ENCODE measurements around the gene VMP1. TPM values are rescaled to one million over a fixed set of nuclear protein-coding genes. Genes with fewer than 3 reads are reported as not detected.
A peak's percentile ranks its signal among the peaks of the same experiment; 100 is the strongest.

VMP1 gene
- total RNA-seq, 1 experiment from 2014 or later = 281 TPM

DNA sequence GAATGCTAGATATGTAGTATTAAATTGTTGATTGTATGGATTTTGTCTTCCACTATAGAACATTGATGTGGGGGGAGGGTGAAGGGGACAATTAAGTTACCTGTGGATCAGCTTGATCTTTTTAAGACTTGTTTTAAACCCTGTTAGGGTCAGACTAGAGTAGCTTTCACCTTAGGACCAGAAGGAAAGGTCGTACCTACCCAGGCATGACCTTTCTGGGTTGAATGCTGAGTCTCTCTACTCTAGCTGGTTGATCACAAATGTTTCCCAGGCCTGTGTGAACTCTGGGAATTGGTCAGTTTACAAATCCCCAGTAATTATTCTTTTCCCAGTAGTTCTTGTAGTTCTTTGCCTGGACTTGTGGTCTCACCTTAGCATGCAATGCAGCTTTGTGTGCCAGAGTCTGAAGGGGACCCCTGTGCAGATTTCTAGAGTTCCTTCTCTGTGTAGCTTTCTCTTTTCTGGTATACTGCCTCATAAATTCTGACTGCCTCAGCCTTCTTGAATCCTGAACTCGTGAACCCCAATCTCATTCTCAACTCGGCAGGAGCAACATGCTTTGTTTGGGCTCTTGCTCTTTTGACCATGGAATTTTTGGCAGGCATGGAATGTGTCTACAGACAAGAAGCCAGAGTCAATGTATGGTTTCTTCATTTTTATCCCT is 54.1 kb downstream of the VMP1 start:
- ATAC-seq (peak; percentile 56), DNase-seq (ENCODE audit: low read depth, low spot score) (no peak)
- intact Hi-C loops (cut with micrococcal nuclease; ENCODE audit: unreplicated experiment) (no loop called here), in situ Hi-C loops (cut with HindIII; ENCODE audit: low pct_unique_long_range_greater_than_20kb, low sequenced_read_pairs) (no loop called here)
- no peaks in the 10 kb centered on the region for H3K27me3 ChIP-seq (ENCODE audit: control insufficient read depth, insufficient read depth, low read length)
- TF ChIP-seq, protein P1, sequence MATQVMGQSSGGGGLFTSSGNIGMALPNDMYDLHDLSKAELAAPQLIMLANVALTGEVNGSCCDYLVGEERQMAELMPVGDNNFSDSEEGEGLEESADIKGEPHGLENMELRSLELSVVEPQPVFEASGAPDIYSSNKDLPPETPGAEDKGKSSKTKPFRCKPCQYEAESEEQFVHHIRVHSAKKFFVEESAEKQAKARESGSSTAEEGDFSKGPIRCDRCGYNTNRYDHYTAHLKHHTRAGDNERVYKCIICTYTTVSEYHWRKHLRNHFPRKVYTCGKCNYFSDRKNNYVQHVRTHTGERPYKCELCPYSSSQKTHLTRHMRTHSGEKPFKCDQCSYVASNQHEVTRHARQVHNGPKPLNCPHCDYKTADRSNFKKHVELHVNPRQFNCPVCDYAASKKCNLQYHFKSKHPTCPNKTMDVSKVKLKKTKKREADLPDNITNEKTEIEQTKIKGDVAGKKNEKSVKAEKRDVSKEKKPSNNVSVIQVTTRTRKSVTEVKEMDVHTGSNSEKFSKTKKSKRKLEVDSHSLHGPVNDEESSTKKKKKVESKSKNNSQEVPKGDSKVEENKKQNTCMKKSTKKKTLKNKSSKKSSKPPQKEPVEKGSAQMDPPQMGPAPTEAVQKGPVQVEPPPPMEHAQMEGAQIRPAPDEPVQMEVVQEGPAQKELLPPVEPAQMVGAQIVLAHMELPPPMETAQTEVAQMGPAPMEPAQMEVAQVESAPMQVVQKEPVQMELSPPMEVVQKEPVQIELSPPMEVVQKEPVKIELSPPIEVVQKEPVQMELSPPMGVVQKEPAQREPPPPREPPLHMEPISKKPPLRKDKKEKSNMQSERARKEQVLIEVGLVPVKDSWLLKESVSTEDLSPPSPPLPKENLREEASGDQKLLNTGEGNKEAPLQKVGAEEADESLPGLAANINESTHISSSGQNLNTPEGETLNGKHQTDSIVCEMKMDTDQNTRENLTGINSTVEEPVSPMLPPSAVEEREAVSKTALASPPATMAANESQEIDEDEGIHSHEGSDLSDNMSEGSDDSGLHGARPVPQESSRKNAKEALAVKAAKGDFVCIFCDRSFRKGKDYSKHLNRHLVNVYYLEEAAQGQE (IDR thresholded peaks at IDR 0.05; ENCODE audit: insufficient read depth in 1 of 2, low read depth in 2 of 2, low read length in 1 of 2) = no peak
- no peak for TF ChIP-seq SIN3A (IDR thresholded peaks at IDR 0.05; ENCODE audit: borderline replicate concordance, insufficient read depth, low read depth, low read length)
- TF ChIP-seq, protein P2, sequence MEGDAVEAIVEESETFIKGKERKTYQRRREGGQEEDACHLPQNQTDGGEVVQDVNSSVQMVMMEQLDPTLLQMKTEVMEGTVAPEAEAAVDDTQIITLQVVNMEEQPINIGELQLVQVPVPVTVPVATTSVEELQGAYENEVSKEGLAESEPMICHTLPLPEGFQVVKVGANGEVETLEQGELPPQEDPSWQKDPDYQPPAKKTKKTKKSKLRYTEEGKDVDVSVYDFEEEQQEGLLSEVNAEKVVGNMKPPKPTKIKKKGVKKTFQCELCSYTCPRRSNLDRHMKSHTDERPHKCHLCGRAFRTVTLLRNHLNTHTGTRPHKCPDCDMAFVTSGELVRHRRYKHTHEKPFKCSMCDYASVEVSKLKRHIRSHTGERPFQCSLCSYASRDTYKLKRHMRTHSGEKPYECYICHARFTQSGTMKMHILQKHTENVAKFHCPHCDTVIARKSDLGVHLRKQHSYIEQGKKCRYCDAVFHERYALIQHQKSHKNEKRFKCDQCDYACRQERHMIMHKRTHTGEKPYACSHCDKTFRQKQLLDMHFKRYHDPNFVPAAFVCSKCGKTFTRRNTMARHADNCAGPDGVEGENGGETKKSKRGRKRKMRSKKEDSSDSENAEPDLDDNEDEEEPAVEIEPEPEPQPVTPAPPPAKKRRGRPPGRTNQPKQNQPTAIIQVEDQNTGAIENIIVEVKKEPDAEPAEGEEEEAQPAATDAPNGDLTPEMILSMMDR (IDR thresholded peaks at IDR 0.05) = no peak
- no peak for TF ChIP-seq TCF7L2 (IDR thresholded peaks at IDR 0.05; ENCODE audit: low read depth, low read length)
- TF ChIP-seq POLR2AphosphoS5 (IDR thresholded peaks at IDR 0.05; ENCODE audit: low read depth, low read length) = no peak
- BruUV-seq (replicated peaks) = no TSS peak
- H3K4me1 ChIP-seq (ENCODE audit: control insufficient read depth, insufficient read depth, low read length) = peaks cover 45% of the 10 kb centered on the region
- peaks cover 7% of the 10 kb centered on the region; the same call in 1 of the 2 replicates for H3K9me3 ChIP-seq (ENCODE audit: control insufficient read depth, insufficient read depth, low read depth, low read length)
- H3K27ac ChIP-seq (ENCODE audit: low read length) = peak overlapping the region; percentile 100
- ChIA-PET POLR2A (interaction anchor here (0.5 to 0.6 kb wide), 2 partner anchors 82 to 83 kb away, joined by 5 to 8 read pairs; no protein-coding TSS in a partner anchor), CTCF (no interaction called here)
- peaks cover 8% of the 10 kb centered on the region; the same call in 1 of the 2 replicates for H3K36me3 ChIP-seq (ENCODE audit: control insufficient read depth, insufficient read depth, low read length)
- H3K4me3 ChIP-seq (ENCODE audit: low read depth in 2 of 2, low read length in 2 of 2) = no peak overlapping the region

DNA sequence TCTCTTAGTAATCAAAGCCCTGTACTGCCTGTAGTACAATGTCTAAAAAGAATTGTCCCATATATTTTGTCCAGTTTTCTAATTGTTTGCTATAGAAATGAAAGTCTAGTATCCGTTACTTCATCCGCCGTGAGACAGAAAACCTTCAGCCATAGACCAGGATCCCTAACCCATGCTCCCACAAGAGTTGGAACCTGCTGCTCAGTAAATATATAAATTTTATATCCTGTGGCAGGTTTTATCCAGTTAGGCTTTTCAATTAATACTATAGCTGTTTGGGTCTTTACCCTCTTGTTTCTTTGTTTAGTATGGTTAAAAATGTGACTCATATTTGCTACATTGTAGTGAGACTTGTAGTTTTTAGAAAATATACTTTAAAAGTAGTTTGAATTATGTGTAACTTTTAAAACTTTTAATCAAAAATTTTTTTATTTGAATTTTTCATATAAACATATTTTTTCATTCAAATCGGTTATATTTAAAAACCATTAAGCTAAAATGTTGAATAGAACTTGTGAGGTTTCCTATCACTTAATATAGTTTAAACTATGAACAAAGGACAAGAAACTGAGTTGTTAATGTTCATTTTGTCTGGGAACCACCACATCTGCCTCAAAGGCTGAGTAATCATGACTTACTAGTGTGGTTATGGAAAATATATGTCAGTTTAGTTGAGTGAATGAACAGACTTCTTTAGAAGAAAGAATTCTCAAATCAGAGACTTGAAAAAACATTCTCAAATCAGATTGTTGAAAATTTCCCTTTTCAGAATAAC is 54.8 kb downstream of the VMP1 start:
- CTCF ChIA-PET = interaction anchor here (0.7 kb wide), 1 partner anchor 96 kb away, joined by 3 read pairs; no protein-coding TSS in a partner anchor
- H3K27ac ChIP-seq (ENCODE audit: low read length) = peak overlapping the region; percentile 100
- H3K4me3 ChIP-seq (ENCODE audit: low read depth in 2 of 2, low read length in 2 of 2) = no peak overlapping the region
- intact Hi-C loops (cut with micrococcal nuclease; ENCODE audit: unreplicated experiment) = no loop called here
- H3K4me1 ChIP-seq (ENCODE audit: control insufficient read depth, insufficient read depth, low read length) = peaks cover 38% of the 10 kb centered on the region
- no peaks in the 10 kb centered on the region for H3K27me3 ChIP-seq (ENCODE audit: control insufficient read depth, insufficient read depth, low read length)
- TF ChIP-seq TCF7L2 (IDR thresholded peaks at IDR 0.05; ENCODE audit: low read depth, low read length) (no peak), SIN3A (IDR thresholded peaks at IDR 0.05; ENCODE audit: borderline replicate concordance, insufficient read depth, low read depth, low read length) (no peak), POLR2AphosphoS5 (IDR thresholded peaks at IDR 0.05; ENCODE audit: low read depth, low read length) (no peak)
- TF ChIP-seq, protein P1 (IDR thresholded peaks at IDR 0.05; ENCODE audit: insufficient read depth in 1 of 2, low read depth in 2 of 2, low read length in 1 of 2) = no peak
- TF ChIP-seq, protein P2 (IDR thresholded peaks at IDR 0.05) = no peak
- ATAC-seq (peak; percentile 37; the same call in 1 of the 2 replicates), DNase-seq (ENCODE audit: low read depth, low spot score) (no peak)
- no TSS peak for BruUV-seq (replicated peaks)
- POLR2A ChIA-PET = interaction anchor here (0.5 to 0.6 kb wide), 2 partner anchors 81 kb away, joined by 4 to 5 read pairs; no protein-coding TSS in a partner anchor
- peaks cover 7% of the 10 kb centered on the region; the same call in 1 of the 2 replicates for H3K9me3 ChIP-seq (ENCODE audit: control insufficient read depth, insufficient read depth, low read depth, low read length)
- peaks cover 12% of the 10 kb centered on the region; the same call in 1 of the 2 replicates for H3K36me3 ChIP-seq (ENCODE audit: control insufficient read depth, insufficient read depth, low read length)
- in situ Hi-C loops (cut with HindIII; ENCODE audit: low pct_unique_long_range_greater_than_20kb, low sequenced_read_pairs) = no loop called here
